Measurements from ENCODE around the gene NFKBIL1.
A peak's percentile ranks its signal among the peaks of the same experiment; 100 is the strongest.

NFKBIL1 gene

GRCh38 chr6:31531162-31531561 is 16.2 kb upstream of the NFKBIL1 start:
- H3K27me3 Mint-ChIP-seq: no peaks in the 10 kb centered on the region
- ATAC-seq (no peak), DNase-seq (no peak)
- H3K4me1 Mint-ChIP-seq: peaks cover 44% of the 10 kb centered on the region
- H3K27ac Mint-ChIP-seq: no peak overlapping the region
- no peaks in the 10 kb centered on the region for H3K9me3 Mint-ChIP-seq
- H3K4me3 Mint-ChIP-seq: no peak overlapping the region

- DNase-seq: no peak
- H3K27ac Mint-ChIP-seq: peak overlapping the region in 1 of 2 donors; percentile 27
- H3K27me3 Mint-ChIP-seq: no peaks in the 10 kb centered on the region
- ATAC-seq: no peak
- peaks cover 47% of the 10 kb centered on the region for H3K4me1 Mint-ChIP-seq
- no peak overlapping the region for H3K4me3 Mint-ChIP-seq
- H3K9me3 Mint-ChIP-seq: no peaks in the 10 kb centered on the region
Observed at GRCh38 chr6:31531771-31532643, 15.4 kb upstream of the NFKBIL1 start.

GRCh38 chr6:31532644-31533454 is 14.6 kb upstream of the NFKBIL1 start:
- H3K9me3 Mint-ChIP-seq: no peaks in the 10 kb centered on the region
- H3K27ac Mint-ChIP-seq: peak overlapping the region in 1 of 2 donors; percentile 68
- peaks cover 53% of the 10 kb centered on the region for H3K4me1 Mint-ChIP-seq
- no peaks in the 10 kb centered on the region for H3K27me3 Mint-ChIP-seq
- DNase-seq: no peak
- no peak overlapping the region for H3K4me3 Mint-ChIP-seq
- no peak for ATAC-seq

- peaks cover 57% of the 10 kb centered on the region for H3K4me1 Mint-ChIP-seq
- H3K4me3 Mint-ChIP-seq: no peak overlapping the region
- H3K27ac Mint-ChIP-seq: no peak overlapping the region
- H3K9me3 Mint-ChIP-seq: no peaks in the 10 kb centered on the region
- DNase-seq: no peak
- ATAC-seq: no peak
- H3K27me3 Mint-ChIP-seq: no peaks in the 10 kb centered on the region
Observed at GRCh38 chr6:31533455-31533841, 14.0 kb upstream of the NFKBIL1 start.

GRCh38 chr6:31534011-31534410 is 13.4 kb upstream of the NFKBIL1 start:
- Mint-ChIP-seq H3K4me1 (peaks cover 63% of the 10 kb centered on the region), H3K27me3 (no peaks in the 10 kb centered on the region), H3K9me3 (no peaks in the 10 kb centered on the region), H3K27ac (peak overlapping the region in 1 of 2 donors; percentile 54), H3K4me3 (no peak overlapping the region)
- DNase-seq: no peak
- no peak for ATAC-seq

GRCh38 chr6:31534521-31535040 is 12.8 kb upstream of the NFKBIL1 start:
- Mint-ChIP-seq H3K4me1 (peaks cover 69% of the 10 kb centered on the region), H3K27ac (peak overlapping the region in 1 of 2 donors; percentile 64), H3K27me3 (no peaks in the 10 kb centered on the region), H3K9me3 (no peaks in the 10 kb centered on the region), H3K4me3 (no peak overlapping the region)
- DNase-seq: no peak
- ATAC-seq: no peak

- ATAC-seq (no peak), DNase-seq (no peak)
- Mint-ChIP-seq H3K9me3 (no peaks in the 10 kb centered on the region), H3K27me3 (no peaks in the 10 kb centered on the region), H3K4me1 (peaks cover 76% of the 10 kb centered on the region), H3K4me3 (peak overlapping the region in 1 of 2 donors; percentile 14), H3K27ac (peak overlapping the region in 1 of 2 donors; percentile 90)
Observed at GRCh38 chr6:31535538-31536324, 11.7 kb upstream of the NFKBIL1 start.

- Mint-ChIP-seq H3K4me3 (peak overlapping the region; percentile 72 to 77), H3K27ac (peak overlapping the region; percentile 71 to 72), H3K9me3 (no peaks in the 10 kb centered on the region), H3K27me3 (no peaks in the 10 kb centered on the region), H3K4me1 (peaks cover 55% of the 10 kb centered on the region)
- no peak for ATAC-seq
- DNase-seq: no peak
Observed at GRCh38 chr6:31538805-31539400, 8.5 kb upstream of the NFKBIL1 start.

GRCh38 chr6:31540640-31541039 is 6.8 kb upstream of the NFKBIL1 start:
- peak overlapping the region; percentile 72 to 77 for H3K4me3 Mint-ChIP-seq
- ATAC-seq (no peak), DNase-seq (no peak)
- H3K27ac Mint-ChIP-seq: peak overlapping the region; percentile 96 to 98
- H3K4me1 Mint-ChIP-seq: peaks cover 51% of the 10 kb centered on the region
- H3K27me3 Mint-ChIP-seq: no peaks in the 10 kb centered on the region
- no peaks in the 10 kb centered on the region for H3K9me3 Mint-ChIP-seq

- H3K27me3 Mint-ChIP-seq: no peaks in the 10 kb centered on the region
- DNase-seq (peak; percentile 54 to 64), ATAC-seq (peak; percentile 43)
- no peaks in the 10 kb centered on the region for H3K9me3 Mint-ChIP-seq
- H3K4me1 Mint-ChIP-seq: peaks cover 51% of the 10 kb centered on the region
- H3K4me3 Mint-ChIP-seq: peak overlapping the region; percentile 72 to 77
- H3K27ac Mint-ChIP-seq: peak overlapping the region; percentile 96 to 98
Observed at GRCh38 chr6:31541059-31541657, 6.2 kb upstream of the NFKBIL1 start.

- Mint-ChIP-seq H3K27me3 (no peaks in the 10 kb centered on the region), H3K4me3 (peak within 1 kb of the TSS; percentile 72 to 77), H3K27ac (peak within 1 kb of the TSS; percentile 96 to 98), H3K4me1 (peaks cover 53% of the 10 kb centered on the region), H3K9me3 (no peaks in the 10 kb centered on the region)
- ATAC-seq (peak; percentile 84), DNase-seq (peak; percentile 91 to 96)
Observed at GRCh38 chr6:31541658-31542521, 5.5 kb upstream of the NFKBIL1 start, which contains the start of gene DDX39B. TSS of gene DDX39B (minus strand) at chr6:31542003. CDS start at chr6:31540532, 1,471 bp downstream.

GRCh38 chr6:31543639-31544038 is 3.8 kb upstream of the NFKBIL1 start:
- no peak for DNase-seq
- Mint-ChIP-seq H3K27me3 (no peaks in the 10 kb centered on the region), H3K9me3 (no peaks in the 10 kb centered on the region), H3K4me1 (peaks cover 48% of the 10 kb centered on the region), H3K4me3 (no peak overlapping the region), H3K27ac (no peak overlapping the region)
- ATAC-seq: no peak

GRCh38 chr6:31544676-31545075 is 2.7 kb upstream of the NFKBIL1 start:
- no peak overlapping the region for H3K4me3 Mint-ChIP-seq
- ATAC-seq (no peak), DNase-seq (no peak)
- H3K27me3 Mint-ChIP-seq: no peaks in the 10 kb centered on the region
- H3K27ac Mint-ChIP-seq: no peak overlapping the region
- peaks cover 38% of the 10 kb centered on the region for H3K4me1 Mint-ChIP-seq
- H3K9me3 Mint-ChIP-seq: no peaks in the 10 kb centered on the region

- Mint-ChIP-seq H3K27ac (no peak overlapping the region), H3K4me1 (peaks cover 34% of the 10 kb centered on the region), H3K9me3 (no peaks in the 10 kb centered on the region), H3K4me3 (peak overlapping the region in 1 of 2 donors; percentile 5), H3K27me3 (no peaks in the 10 kb centered on the region)
- ATAC-seq (no peak), DNase-seq (no peak)
Observed at GRCh38 chr6:31545291-31545690, 2.1 kb upstream of the NFKBIL1 start.

All from stimulated activated naive CD8-positive, alpha-beta T cell treated with anti-CD3 and anti-CD28 coated beads, Interleukin-15, amount 100 ng/mL, for 72 hours (primary cell).